ENCODE data around the gene MTMR3. TPM values are rescaled to one million over a fixed set of nuclear protein-coding genes. Genes with fewer than 3 reads are reported as not detected.

The MTMR3 gene
- total RNA-seq, 1 donor from 2014 or later: 26.1 TPM

GRCh38 chr22:30015229-30015797 lies 132.3 kb downstream of the MTMR3 start:
- H3K4me3 ChIP-seq: no peak overlapping the region
- TF ChIP-seq, protein P1, sequence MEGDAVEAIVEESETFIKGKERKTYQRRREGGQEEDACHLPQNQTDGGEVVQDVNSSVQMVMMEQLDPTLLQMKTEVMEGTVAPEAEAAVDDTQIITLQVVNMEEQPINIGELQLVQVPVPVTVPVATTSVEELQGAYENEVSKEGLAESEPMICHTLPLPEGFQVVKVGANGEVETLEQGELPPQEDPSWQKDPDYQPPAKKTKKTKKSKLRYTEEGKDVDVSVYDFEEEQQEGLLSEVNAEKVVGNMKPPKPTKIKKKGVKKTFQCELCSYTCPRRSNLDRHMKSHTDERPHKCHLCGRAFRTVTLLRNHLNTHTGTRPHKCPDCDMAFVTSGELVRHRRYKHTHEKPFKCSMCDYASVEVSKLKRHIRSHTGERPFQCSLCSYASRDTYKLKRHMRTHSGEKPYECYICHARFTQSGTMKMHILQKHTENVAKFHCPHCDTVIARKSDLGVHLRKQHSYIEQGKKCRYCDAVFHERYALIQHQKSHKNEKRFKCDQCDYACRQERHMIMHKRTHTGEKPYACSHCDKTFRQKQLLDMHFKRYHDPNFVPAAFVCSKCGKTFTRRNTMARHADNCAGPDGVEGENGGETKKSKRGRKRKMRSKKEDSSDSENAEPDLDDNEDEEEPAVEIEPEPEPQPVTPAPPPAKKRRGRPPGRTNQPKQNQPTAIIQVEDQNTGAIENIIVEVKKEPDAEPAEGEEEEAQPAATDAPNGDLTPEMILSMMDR (IDR thresholded peaks at IDR 0.05): no peak
- no peak overlapping the region for H3K27ac ChIP-seq
- H3K27me3 ChIP-seq: no peaks in the 10 kb centered on the region
- DNase-seq (ENCODE audit: low spot score in 2 of 2): no peak
- H3K36me3 ChIP-seq: peaks cover 76 to 94% of the 10 kb centered on the region in 2 donors
- H3K4me1 ChIP-seq: no peaks in the 10 kb centered on the region
- H3K9me3 ChIP-seq: no peaks in the 10 kb centered on the region
- intact Hi-C loops (cut with DNase I): no loop called here

GRCh38 chr22:30015846-30016245 lies 132.9 kb downstream of the MTMR3 start:
- H3K4me1 ChIP-seq: no peaks in the 10 kb centered on the region
- H3K36me3 ChIP-seq: peaks cover 79 to 94% of the 10 kb centered on the region in 2 donors
- no peaks in the 10 kb centered on the region for H3K9me3 ChIP-seq
- no peaks in the 10 kb centered on the region for H3K27me3 ChIP-seq
- H3K4me3 ChIP-seq: no peak overlapping the region
- intact Hi-C loops (cut with DNase I): no loop called here
- no peak overlapping the region for H3K27ac ChIP-seq
- TF ChIP-seq, protein P1 (IDR thresholded peaks at IDR 0.05): no peak
- no peak for DNase-seq (ENCODE audit: low spot score in 2 of 2)

- Histone ChIP-seq H3K27me3 (no peaks in the 10 kb centered on the region), H3K9me3 (no peaks in the 10 kb centered on the region), H3K4me1 (no peaks in the 10 kb centered on the region), H3K27ac (no peak overlapping the region), H3K36me3 (peaks cover 87 to 98% of the 10 kb centered on the region in 2 donors), H3K4me3 (no peak overlapping the region)
- intact Hi-C loops (cut with DNase I): no loop called here
- TF ChIP-seq, protein P1 (IDR thresholded peaks at IDR 0.05): no peak
- DNase-seq (ENCODE audit: low spot score in 2 of 2): no peak
Measured at GRCh38 chr22:30016596-30016995, 133.6 kb downstream of the MTMR3 start.

GRCh38 chr22:30017375-30018223 lies 134.6 kb downstream of the MTMR3 start:
- Histone ChIP-seq H3K36me3 (peaks cover 90 to 98% of the 10 kb centered on the region in 2 donors), H3K4me3 (no peak overlapping the region)
- intact Hi-C loops (cut with DNase I): no loop called here

DNA sequence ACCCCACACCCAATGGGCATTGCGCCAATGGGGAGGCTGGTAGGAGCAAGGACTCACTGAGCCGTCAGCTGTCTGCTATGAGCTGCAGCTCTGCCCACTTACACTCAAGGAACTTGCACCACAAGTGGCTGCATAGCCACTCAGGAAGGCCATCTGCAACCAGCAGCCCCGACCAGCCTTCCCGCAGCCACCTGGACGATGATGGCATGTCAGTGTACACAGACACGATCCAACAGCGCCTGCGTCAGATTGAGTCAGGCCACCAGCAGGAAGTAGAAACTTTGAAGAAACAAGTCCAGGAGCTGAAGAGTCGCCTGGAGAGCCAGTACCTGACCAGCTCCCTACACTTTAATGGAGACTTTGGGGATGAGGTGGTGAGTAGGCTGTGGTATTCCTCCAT lies 137.5 kb downstream of the MTMR3 start:
- intact Hi-C loops (cut with DNase I): no loop called here
- Histone ChIP-seq H3K27ac (no peak overlapping the region), H3K4me1 (no peaks in the 10 kb centered on the region), H3K4me3 (no peak overlapping the region), H3K36me3 (peaks cover 95 to 100% of the 10 kb centered on the region in 2 donors), H3K27me3 (no peaks in the 10 kb centered on the region), H3K9me3 (no peaks in the 10 kb centered on the region)
- DNase-seq (ENCODE audit: low spot score in 2 of 2): no peak
- TF ChIP-seq, protein P1 (IDR thresholded peaks at IDR 0.05): no peak

More at GRCh38 chr22:30017375-30018223, 134.6 kb downstream of the MTMR3 start:
- Histone ChIP-seq H3K4me1 (no peaks in the 10 kb centered on the region), H3K27ac (no peak overlapping the region), H3K27me3 (no peaks in the 10 kb centered on the region), H3K9me3 (no peaks in the 10 kb centered on the region)
- TF ChIP-seq, protein P1 (IDR thresholded peaks at IDR 0.05): no peak
- no peak for DNase-seq (ENCODE audit: low spot score in 2 of 2)

Measured in ascending aorta (tissue), 2 donors.